Measurements from ENCODE around the gene RPRD1A.
A peak's percentile ranks its signal among the peaks of the same experiment; 100 is the strongest.

RPRD1A gene

DNA sequence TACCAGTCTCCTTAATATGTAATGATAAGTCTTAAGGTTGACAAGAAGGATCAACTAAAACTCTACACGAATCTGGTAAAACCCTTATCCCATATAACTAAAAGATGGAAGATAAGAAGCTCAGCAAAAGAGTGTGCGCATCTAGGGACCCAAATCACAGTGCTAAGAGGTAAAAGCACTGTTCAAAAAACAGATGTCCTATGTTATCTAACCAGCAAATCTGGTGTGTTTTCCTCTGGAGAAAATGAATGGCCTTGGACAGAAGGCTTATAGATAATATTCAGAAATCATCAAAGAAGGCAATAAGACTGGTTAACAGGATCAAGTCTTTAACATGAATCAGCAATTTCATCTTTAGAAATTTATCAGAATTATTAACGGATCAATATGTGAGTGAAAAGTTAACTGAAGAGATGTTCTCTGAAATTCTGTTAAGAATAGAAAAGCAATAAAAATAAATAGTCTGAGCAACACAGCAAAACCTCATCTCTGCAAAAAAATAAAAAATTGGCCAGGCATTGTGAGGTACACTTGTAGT, 47.1 kb downstream of the RPRD1A start:
- DNase-seq (ENCODE audit: insufficient read length): no peak
- no peak for TF ChIP-seq TAF1 (IDR thresholded peaks at IDR 0.05; ENCODE audit: borderline replicate concordance, low read depth, low read length)
- no peak for FAIRE-seq

DNA sequence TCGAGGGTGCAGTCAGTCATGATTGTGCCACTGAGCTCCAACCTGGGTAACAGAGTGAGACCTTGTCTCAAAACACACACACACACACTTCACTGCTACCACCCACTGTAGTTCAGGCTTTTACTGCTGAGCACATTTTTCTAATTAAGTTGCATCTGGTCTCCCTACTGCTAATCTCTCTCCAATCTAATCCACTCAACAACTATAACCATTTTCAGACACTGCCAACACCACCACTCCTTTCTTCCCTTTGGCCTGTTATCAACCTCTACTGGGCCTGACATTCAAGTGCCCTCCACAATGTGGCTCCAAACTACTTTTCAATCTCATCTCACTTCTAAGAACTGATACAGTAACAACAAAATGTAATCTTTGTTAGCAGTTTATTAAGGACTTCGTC, 50.1 kb downstream of the RPRD1A start:
- TF ChIP-seq TAF1 (IDR thresholded peaks at IDR 0.05; ENCODE audit: borderline replicate concordance, low read depth, low read length): no peak
- no peak for TF ChIP-seq POLR2A (IDR thresholded peaks at IDR 0.05; ENCODE audit: low read depth, low read length)
- TF ChIP-seq POLR2AphosphoS5 (IDR thresholded peaks at IDR 0.05; ENCODE audit: low read depth, low read length): no peak
- FAIRE-seq (no peak), DNase-seq (ENCODE audit: insufficient read length) (no peak)

DNA sequence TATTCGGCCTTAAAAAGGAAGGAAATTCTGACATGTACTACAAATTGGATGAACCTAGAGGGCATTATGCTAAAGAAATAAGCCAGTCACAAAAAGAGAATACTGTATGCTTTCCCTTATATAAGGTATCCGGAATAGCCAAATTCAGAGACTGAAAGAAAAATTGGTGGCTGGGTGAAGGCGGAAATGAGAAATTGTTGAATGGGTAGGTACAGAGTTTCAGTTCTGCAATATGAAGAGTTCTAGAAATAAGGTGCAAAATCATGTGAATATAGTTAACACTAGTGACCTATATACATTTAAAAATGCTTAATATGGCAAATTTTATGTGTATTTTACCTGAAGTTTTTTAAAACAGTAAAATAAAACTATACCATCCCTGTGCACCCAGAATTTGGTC, 51.7 kb downstream of the RPRD1A start:
- FAIRE-seq (peak; percentile 74), DNase-seq (ENCODE audit: insufficient read length) (peak; percentile 9)
- TF ChIP-seq POLR2A (IDR thresholded peaks at IDR 0.05; ENCODE audit: low read depth, low read length): no peak
- TF ChIP-seq TAF1 (IDR thresholded peaks at IDR 0.05; ENCODE audit: borderline replicate concordance, low read depth, low read length): no peak
- no peak for TF ChIP-seq POLR2AphosphoS5 (IDR thresholded peaks at IDR 0.05; ENCODE audit: low read depth, low read length)

DNA sequence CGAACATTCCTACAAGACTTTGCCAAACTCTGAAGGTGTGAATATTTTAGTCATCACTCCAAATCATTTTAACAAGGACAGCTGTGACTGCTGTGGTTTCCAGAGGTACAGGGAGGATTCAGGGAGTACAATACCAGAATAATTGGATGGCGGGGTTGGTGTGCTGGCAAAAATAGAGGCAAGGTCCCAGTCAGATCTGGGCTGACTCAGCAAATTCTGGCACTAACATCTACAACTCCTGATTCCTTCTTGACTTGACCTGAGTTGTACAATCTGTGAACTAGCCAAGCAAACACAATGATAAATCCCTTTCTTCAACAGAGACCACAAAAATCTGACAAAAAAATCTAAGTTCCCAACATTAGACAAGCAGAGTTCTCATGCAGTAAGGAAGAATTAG, 54.5 kb downstream of the RPRD1A start:
- DNase-seq (ENCODE audit: insufficient read length) (no peak), FAIRE-seq (peak; percentile 9)
- TF ChIP-seq POLR2A (IDR thresholded peaks at IDR 0.05; ENCODE audit: low read depth, low read length): no peak

DNA sequence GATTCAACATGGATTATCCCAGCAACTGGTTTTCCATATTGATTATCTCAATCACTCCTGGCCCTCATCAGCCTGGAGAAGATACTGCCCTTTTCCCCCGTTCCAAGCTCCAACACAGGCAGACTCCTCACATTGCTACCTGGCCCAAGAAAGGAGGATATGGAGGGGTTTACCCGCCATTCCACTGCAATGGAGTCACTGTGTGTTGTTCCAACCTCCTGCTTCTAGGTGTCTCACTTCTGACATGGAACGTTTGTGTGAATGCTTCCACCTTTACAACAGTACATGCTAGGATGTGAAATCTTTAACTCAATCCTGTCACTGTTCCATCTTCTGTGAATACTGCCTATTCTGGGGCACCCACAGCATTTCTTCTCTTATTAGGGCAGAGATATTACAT, 58.1 kb downstream of the RPRD1A start:
- FAIRE-seq: no peak
- TF ChIP-seq POLR2AphosphoS5 (IDR thresholded peaks at IDR 0.05; ENCODE audit: low read depth, low read length): no peak
- no peak for TF ChIP-seq POLR2A (IDR thresholded peaks at IDR 0.05; ENCODE audit: low read depth, low read length)
- no peak for TF ChIP-seq TAF1 (IDR thresholded peaks at IDR 0.05; ENCODE audit: borderline replicate concordance, low read depth, low read length)
- no peak for DNase-seq (ENCODE audit: insufficient read length)

DNA sequence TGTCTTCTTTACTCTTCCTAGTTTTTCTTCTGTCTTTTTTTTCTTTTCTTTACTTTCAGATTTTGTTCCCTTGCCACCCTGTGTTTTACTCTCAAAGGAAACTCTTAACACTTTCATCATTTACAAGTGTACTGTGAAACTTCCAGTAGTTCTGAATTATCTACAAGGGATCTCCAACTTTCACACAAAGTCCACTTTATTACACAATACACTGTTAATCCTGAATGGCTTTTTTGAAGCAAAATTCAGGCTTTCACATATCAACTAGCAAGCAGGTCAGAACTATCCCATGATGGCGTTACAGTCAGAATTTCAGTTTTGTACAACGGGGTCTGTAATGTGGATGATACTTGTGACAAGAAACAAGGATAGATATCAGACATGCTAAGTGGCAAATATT, 60.4 kb downstream of the RPRD1A start:
- no peak for FAIRE-seq
- TF ChIP-seq TAF1 (IDR thresholded peaks at IDR 0.05; ENCODE audit: borderline replicate concordance, low read depth, low read length) (no peak), POLR2AphosphoS5 (IDR thresholded peaks at IDR 0.05; ENCODE audit: low read depth, low read length) (no peak), POLR2A (IDR thresholded peaks at IDR 0.05; ENCODE audit: low read depth, low read length) (no peak)
- no peak for DNase-seq (ENCODE audit: insufficient read length)

DNA sequence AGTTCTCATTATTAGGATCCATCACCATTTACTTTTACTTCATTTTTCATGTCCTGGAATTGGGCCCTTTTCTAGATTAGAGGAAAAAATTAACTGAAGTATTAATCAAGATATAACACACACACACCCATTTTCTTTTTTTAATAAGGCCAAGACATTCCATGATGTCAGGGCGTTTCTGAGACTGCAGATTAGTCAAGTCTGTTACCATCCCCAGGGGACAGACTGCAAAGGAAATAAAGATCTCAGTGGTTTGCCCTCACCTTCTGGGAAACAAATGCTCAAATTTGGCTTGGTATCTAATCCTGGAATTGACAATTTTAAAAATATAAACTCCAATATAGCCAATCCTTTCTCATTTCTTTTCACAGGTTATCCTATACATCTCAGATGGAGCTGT, 67.4 kb downstream of the RPRD1A start:
- TF ChIP-seq POLR2A (IDR thresholded peaks at IDR 0.05; ENCODE audit: low read depth, low read length): no peak
- no peak for TF ChIP-seq TAF1 (IDR thresholded peaks at IDR 0.05; ENCODE audit: borderline replicate concordance, low read depth, low read length)
- FAIRE-seq (peak; percentile 27), DNase-seq (ENCODE audit: insufficient read length) (no peak)

DNA sequence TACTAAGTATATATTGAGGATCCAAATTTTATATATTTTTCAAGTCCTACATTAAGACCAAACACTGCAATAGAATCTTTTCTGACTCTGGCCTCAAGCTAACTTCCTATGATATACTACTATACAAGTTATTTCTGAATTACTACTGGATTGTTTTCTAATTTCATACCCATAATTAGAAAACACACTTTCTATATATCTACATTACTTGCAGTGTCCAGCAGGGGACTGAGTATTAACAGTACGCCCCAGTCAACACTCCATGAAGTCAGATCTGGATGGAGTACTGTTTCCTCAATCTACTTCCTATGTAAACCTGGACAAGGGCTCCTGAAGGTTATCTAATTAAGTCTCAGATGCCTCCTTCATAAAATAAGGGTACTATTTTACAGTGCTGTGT, 68.4 kb downstream of the RPRD1A start:
- FAIRE-seq (no peak), DNase-seq (ENCODE audit: insufficient read length) (no peak)
- TF ChIP-seq POLR2A (IDR thresholded peaks at IDR 0.05; ENCODE audit: low read depth, low read length): no peak
- TF ChIP-seq POLR2AphosphoS5 (IDR thresholded peaks at IDR 0.05; ENCODE audit: low read depth, low read length): no peak
- no peak for TF ChIP-seq TAF1 (IDR thresholded peaks at IDR 0.05; ENCODE audit: borderline replicate concordance, low read depth, low read length)

DNA sequence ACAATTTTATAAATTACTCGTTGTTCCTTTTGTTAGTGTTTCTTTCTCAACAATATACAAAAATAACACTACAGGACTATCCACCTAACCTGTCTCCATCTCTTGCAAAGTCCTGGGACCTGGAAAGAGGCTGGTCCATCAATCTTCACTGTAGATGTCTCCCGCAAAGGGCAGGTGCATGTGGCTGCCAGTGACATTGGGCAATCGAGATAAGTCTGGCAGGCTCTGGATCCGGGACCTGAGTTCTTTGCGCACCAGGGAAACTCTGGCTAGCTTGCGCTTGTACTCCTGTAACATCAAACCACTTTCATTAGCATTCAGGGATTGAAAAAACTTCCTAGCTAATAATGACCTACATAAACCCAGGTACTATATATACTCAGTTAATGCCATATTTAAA, 74.3 kb downstream of the RPRD1A start:
- DNase-seq (ENCODE audit: insufficient read length) (no peak), FAIRE-seq (no peak)
- TF ChIP-seq POLR2A (IDR thresholded peaks at IDR 0.05; ENCODE audit: low read depth, low read length) (no peak), TAF1 (IDR thresholded peaks at IDR 0.05; ENCODE audit: borderline replicate concordance, low read depth, low read length) (no peak), POLR2AphosphoS5 (IDR thresholded peaks at IDR 0.05; ENCODE audit: low read depth, low read length) (no peak)

DNA sequence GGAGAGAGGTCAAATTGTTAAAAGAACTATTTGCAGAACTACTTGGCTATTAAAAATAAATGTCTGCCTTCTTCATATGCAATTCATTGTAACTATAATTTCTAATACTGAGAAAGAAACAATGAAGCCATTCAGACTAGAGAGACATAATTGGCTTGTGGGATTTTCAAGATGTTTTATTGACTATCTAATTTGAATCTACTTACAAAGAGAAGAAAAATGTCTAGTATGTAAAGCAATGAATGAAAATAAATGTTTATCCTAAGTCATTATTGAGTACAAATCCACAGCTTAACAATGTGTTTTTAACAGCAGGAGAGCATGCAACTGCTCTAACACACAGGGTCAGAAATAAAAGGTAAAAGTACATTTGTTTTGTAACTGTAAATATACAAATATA, 75.7 kb downstream of the RPRD1A start:
- no peak for TF ChIP-seq POLR2AphosphoS5 (IDR thresholded peaks at IDR 0.05; ENCODE audit: low read depth, low read length)
- TF ChIP-seq POLR2A (IDR thresholded peaks at IDR 0.05; ENCODE audit: low read depth, low read length): no peak
- no peak for TF ChIP-seq TAF1 (IDR thresholded peaks at IDR 0.05; ENCODE audit: borderline replicate concordance, low read depth, low read length)
- DNase-seq (ENCODE audit: insufficient read length) (no peak), FAIRE-seq (no peak)

DNA sequence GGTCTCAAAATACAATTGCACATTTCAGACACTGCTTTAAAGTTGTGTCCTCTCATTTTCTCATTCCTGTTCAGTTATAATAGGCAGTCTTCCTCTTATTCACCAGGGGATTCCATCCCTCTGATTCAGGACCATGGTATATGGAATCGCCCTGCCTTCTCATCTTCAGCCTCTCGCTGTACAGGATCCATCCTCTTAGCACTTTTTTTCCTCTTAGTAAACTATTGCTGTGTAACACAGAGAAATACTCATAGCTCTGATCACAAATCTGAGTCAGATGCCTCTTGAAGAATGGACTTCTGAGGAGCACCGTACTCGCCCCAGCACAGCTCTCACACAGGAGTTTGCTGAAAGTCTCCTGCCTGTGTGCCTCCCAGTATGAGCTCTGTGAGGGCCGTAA, 83.5 kb downstream of the RPRD1A start:
- FAIRE-seq (no peak), DNase-seq (ENCODE audit: insufficient read length) (no peak)
- TF ChIP-seq POLR2A (IDR thresholded peaks at IDR 0.05; ENCODE audit: low read depth, low read length): no peak
- no peak for TF ChIP-seq TAF1 (IDR thresholded peaks at IDR 0.05; ENCODE audit: borderline replicate concordance, low read depth, low read length)

DNA sequence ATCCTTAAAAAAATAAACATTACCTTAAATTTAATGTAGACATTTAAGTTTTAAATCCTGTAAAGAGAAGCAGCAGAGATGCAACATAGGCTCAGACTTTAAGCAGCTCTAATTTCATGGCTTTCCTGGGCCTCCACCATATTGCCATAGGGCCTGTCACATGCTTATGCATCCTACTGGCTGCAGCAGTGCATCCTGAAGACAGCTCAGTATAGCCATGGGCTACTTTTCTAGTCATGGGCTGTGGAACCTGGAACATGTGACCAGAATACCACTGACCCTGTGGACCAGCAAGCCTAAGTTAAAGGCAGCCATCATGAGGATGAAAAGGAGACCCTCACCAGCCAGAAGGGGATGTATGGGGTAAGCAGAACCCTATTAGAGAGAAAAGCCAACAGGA, 84.2 kb downstream of the RPRD1A start:
- TF ChIP-seq TAF1 (IDR thresholded peaks at IDR 0.05; ENCODE audit: borderline replicate concordance, low read depth, low read length): no peak
- TF ChIP-seq POLR2AphosphoS5 (IDR thresholded peaks at IDR 0.05; ENCODE audit: low read depth, low read length): no peak
- no peak for TF ChIP-seq POLR2A (IDR thresholded peaks at IDR 0.05; ENCODE audit: low read depth, low read length)
- FAIRE-seq: no peak
- DNase-seq (ENCODE audit: insufficient read length): no peak

DNA sequence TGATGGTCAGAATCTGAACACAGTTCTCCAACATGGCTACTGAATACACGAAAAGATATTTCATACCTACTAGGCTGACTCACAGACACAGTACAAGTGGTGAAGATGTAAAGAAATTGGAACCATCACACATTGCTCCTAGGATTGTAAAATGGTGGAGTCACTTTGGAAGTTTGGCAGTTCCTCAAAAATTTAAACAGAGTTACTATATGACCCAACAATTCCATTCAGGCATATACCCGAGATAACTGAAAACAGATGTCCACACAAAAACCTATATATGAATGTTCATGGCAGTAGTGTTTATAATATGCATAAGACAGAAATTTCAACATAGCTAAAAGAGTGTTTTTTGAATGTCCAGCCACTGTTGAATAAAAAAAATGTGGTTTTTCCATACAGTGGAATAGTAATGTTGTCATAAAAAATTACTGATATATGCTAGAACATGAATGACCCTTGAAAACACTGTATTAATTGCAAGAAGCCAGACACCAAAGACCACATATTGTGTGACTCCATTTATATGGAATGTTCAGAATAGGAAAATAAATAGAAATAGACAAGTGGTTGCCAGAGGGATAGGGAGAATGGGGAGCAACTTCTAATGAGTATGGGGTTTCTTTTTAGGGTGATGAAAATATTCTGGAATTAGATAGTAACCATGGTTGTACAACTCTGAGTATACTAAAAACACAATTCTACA, 84.8 kb downstream of the RPRD1A start:
- no peak for FAIRE-seq
- TF ChIP-seq TAF1 (IDR thresholded peaks at IDR 0.05; ENCODE audit: borderline replicate concordance, low read depth, low read length) (no peak), POLR2A (IDR thresholded peaks at IDR 0.05; ENCODE audit: low read depth, low read length) (no peak), POLR2AphosphoS5 (IDR thresholded peaks at IDR 0.05; ENCODE audit: low read depth, low read length) (no peak)
- DNase-seq (ENCODE audit: insufficient read length): no peak
